Fibroblast of lung (primary cell): ENCODE results near the gene FCN2.

Source experiments
- EZH2 ChIP-seq: IDR thresholded peaks from 2 replicates; pipeline ENCODE4 v1.5.1; 2012; ENCODE audit warnings: low read length, control low read depth, mild to moderate bottlenecking; ENCODE audit errors: missing control alignments
- TF ChIP-seq, protein P1 (sequence below), 2 donors: IDR thresholded peaks in 1 of 2; conservative IDR thresholded peaks in 1 of 2; 1 replicate in 1 of 2; 2 replicates in 1 of 2; pipeline ENCODE4 v1.5.1; 2011 to 2012; ENCODE audit warnings: low read length in 2 of 2, control low read depth in 1 of 2, inconsistent platforms in 1 of 2, low read depth in 1 of 2, mild to moderate bottlenecking in 1 of 2

- TF ChIP-seq, protein P1, sequence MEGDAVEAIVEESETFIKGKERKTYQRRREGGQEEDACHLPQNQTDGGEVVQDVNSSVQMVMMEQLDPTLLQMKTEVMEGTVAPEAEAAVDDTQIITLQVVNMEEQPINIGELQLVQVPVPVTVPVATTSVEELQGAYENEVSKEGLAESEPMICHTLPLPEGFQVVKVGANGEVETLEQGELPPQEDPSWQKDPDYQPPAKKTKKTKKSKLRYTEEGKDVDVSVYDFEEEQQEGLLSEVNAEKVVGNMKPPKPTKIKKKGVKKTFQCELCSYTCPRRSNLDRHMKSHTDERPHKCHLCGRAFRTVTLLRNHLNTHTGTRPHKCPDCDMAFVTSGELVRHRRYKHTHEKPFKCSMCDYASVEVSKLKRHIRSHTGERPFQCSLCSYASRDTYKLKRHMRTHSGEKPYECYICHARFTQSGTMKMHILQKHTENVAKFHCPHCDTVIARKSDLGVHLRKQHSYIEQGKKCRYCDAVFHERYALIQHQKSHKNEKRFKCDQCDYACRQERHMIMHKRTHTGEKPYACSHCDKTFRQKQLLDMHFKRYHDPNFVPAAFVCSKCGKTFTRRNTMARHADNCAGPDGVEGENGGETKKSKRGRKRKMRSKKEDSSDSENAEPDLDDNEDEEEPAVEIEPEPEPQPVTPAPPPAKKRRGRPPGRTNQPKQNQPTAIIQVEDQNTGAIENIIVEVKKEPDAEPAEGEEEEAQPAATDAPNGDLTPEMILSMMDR (conservative IDR thresholded peaks at IDR 0.05 in 1 of 2, IDR thresholded peaks at IDR 0.05 in 1 of 2; ENCODE audit: low read depth in 1 of 2, low read length in 2 of 2): no peak
- no peak for TF ChIP-seq EZH2
These were observed 52.6 kb downstream of the FCN2 start for GRCh38 chr9:134933076-134933659.
